Stimulated activated naive CD8-positive, alpha-beta T cell treated with anti-CD3 and anti-CD28 coated beads, Interleukin-15, amount 100 ng/mL, for 72 hours (primary cell): Measurements from ENCODE around the gene PHF3.

Experiments
- ATAC-seq: fragments of 150-1000 bp; cut with Tn5 transposase; 2 replicates; pipeline ENCODE4 v1.10.0; 2021; ENCODE audit warnings: mild to moderate bottlenecking, moderate library complexity
- DNase-seq, 2 donors: peaks; one replicate each; pipeline ENCODE4 v3.0.0; 2021 to 2022
- H3K27ac Mint-ChIP-seq, 2 donors: one replicate each; pipeline ENCODE4 v1.8.0; 2022; ENCODE audit warnings: mild to moderate bottlenecking in 2 of 2, mixed read lengths in 2 of 2, moderate library complexity in 2 of 2
- H3K27me3 Mint-ChIP-seq: one replicate; pipeline ENCODE4 v1.8.0; 2022; ENCODE audit warnings: mixed read lengths
- H3K4me1 Mint-ChIP-seq: one replicate; pipeline ENCODE4 v1.8.0; 2022; ENCODE audit warnings: mild to moderate bottlenecking, mixed read lengths
- H3K4me3 Mint-ChIP-seq, 2 donors: one replicate each; pipeline ENCODE4 v1.8.0; 2022; ENCODE audit warnings: mild to moderate bottlenecking in 2 of 2, mixed read lengths in 2 of 2, moderate library complexity in 1 of 2
- H3K9me3 Mint-ChIP-seq, 2 donors: one replicate each; pipeline ENCODE4 v1.8.0; 2022; ENCODE audit warnings: mixed read lengths in 2 of 2

Gene PHF3

GRCh38 chr6:63674635-63675034 lies 39.0 kb downstream of the PHF3 start:
- ATAC-seq, result no peak
- Mint-ChIP-seq H3K9me3 (no peaks in the 10 kb centered on the region), H3K27me3 (no peaks in the 10 kb centered on the region), H3K4me1 (peaks cover 11% of the 10 kb centered on the region), H3K4me3 (no peak overlapping the region), H3K27ac (no peak overlapping the region)
- no peak for DNase-seq

DNA sequence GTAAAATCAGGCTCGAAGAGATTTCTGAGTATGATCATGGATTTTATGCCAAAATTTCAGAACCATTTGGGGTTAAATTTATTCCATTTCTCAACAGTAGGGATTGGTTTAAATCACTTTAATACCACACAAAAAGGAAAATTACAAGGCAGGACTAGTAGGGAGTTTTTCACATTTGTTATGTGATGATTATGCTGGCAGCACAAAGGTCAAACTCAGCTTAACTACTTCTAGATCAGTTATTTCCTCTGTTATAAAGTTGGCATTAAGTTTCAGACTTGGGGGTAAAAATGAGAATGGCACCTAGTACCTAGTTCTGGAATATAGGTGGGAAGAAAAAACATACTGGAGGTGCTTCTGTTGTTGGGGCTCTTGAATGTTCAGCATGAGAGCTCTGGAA lies 39.5 kb downstream of the PHF3 start:
- H3K4me1 Mint-ChIP-seq, result peaks cover 11% of the 10 kb centered on the region
- H3K27me3 Mint-ChIP-seq, result no peaks in the 10 kb centered on the region
- no peak overlapping the region for H3K27ac Mint-ChIP-seq
- no peak overlapping the region for H3K4me3 Mint-ChIP-seq
- no peak for ATAC-seq
- no peak for DNase-seq
- H3K9me3 Mint-ChIP-seq, result no peaks in the 10 kb centered on the region

GRCh38 chr6:63676412-63677114 lies 41.0 kb downstream of the PHF3 start:
- ATAC-seq (no peak), DNase-seq (no peak)
- no peaks in the 10 kb centered on the region for H3K9me3 Mint-ChIP-seq
- H3K27ac Mint-ChIP-seq, result no peak overlapping the region
- no peaks in the 10 kb centered on the region for H3K27me3 Mint-ChIP-seq
- H3K4me3 Mint-ChIP-seq, result no peak overlapping the region
- peaks cover 23% of the 10 kb centered on the region for H3K4me1 Mint-ChIP-seq

GRCh38 chr6:63677282-63677681 lies 41.7 kb downstream of the PHF3 start:
- peaks cover 24% of the 10 kb centered on the region for H3K4me1 Mint-ChIP-seq
- no peaks in the 10 kb centered on the region for H3K27me3 Mint-ChIP-seq
- no peak overlapping the region for H3K4me3 Mint-ChIP-seq
- DNase-seq (no peak), ATAC-seq (no peak)
- no peak overlapping the region for H3K27ac Mint-ChIP-seq
- H3K9me3 Mint-ChIP-seq, result no peaks in the 10 kb centered on the region

DNA sequence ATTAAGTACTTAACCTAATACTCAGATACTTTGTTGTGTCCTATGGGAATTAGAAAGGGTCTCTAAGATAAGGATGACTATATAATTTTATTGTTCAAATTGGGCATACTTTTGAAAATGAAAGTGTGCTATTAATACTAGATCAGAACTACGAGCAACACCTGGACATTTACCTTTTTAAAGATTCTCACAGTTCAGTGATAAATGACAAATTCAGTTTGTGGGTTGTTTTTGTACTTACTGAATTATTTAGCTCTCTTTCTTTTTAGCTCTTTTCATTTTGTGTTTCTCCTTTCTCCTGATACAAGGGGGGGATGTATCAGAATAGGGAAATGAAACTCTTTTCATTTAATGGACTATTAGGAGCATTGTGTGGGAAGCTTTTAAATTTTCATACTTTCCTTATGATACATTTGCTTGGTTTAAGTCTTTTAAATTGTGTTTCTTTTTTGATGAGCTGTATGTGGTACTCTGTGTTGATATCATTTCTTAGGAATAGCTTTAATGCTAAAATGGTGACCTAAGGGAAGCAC lies 47.5 kb downstream of the PHF3 start:
- no peak for DNase-seq
- Mint-ChIP-seq H3K27ac (no peak overlapping the region), H3K4me1 (peaks cover 33% of the 10 kb centered on the region), H3K9me3 (no peaks in the 10 kb centered on the region), H3K27me3 (no peaks in the 10 kb centered on the region), H3K4me3 (no peak overlapping the region)
- no peak for ATAC-seq

GRCh38 chr6:63685446-63686379 lies 50.1 kb downstream of the PHF3 start:
- Mint-ChIP-seq H3K27me3 (no peaks in the 10 kb centered on the region), H3K9me3 (no peaks in the 10 kb centered on the region), H3K4me1 (peaks cover 24% of the 10 kb centered on the region), H3K4me3 (no peak overlapping the region), H3K27ac (peak overlapping the region; percentile 9 to 30)
- no peak for DNase-seq
- ATAC-seq, result no peak

- Mint-ChIP-seq H3K4me3 (no peak overlapping the region), H3K4me1 (peaks cover 9% of the 10 kb centered on the region), H3K27ac (no peak overlapping the region), H3K9me3 (no peaks in the 10 kb centered on the region), H3K27me3 (no peaks in the 10 kb centered on the region)
- ATAC-seq (no peak), DNase-seq (no peak)
These were observed 53.8 kb downstream of the PHF3 start for GRCh38 chr6:63689421-63689820.

GRCh38 chr6:63690221-63690620 lies 54.6 kb downstream of the PHF3 start:
- ATAC-seq (no peak), DNase-seq (no peak)
- Mint-ChIP-seq H3K4me3 (no peak overlapping the region), H3K27me3 (no peaks in the 10 kb centered on the region), H3K4me1 (peaks cover 8% of the 10 kb centered on the region), H3K27ac (no peak overlapping the region), H3K9me3 (no peaks in the 10 kb centered on the region)

- DNase-seq, result no peak
- Mint-ChIP-seq H3K27ac (peak overlapping the region in 1 of 2 donors; percentile 63), H3K4me3 (no peak overlapping the region), H3K4me1 (peaks cover 14% of the 10 kb centered on the region), H3K27me3 (no peaks in the 10 kb centered on the region), H3K9me3 (no peaks in the 10 kb centered on the region)
- ATAC-seq, result no peak
These were observed 70.1 kb downstream of the PHF3 start for GRCh38 chr6:63705707-63706106.

GRCh38 chr6:63706630-63707029 lies 71.0 kb downstream of the PHF3 start:
- no peak overlapping the region for H3K27ac Mint-ChIP-seq
- H3K4me1 Mint-ChIP-seq, result peaks cover 14% of the 10 kb centered on the region
- ATAC-seq (no peak), DNase-seq (no peak)
- no peaks in the 10 kb centered on the region for H3K27me3 Mint-ChIP-seq
- no peak overlapping the region for H3K4me3 Mint-ChIP-seq
- H3K9me3 Mint-ChIP-seq, result no peaks in the 10 kb centered on the region

GRCh38 chr6:63708631-63709030 lies 73.0 kb downstream of the PHF3 start:
- DNase-seq (no peak), ATAC-seq (no peak)
- H3K27ac Mint-ChIP-seq, result no peak overlapping the region
- H3K4me1 Mint-ChIP-seq, result peaks cover 21% of the 10 kb centered on the region
- H3K27me3 Mint-ChIP-seq, result no peaks in the 10 kb centered on the region
- H3K4me3 Mint-ChIP-seq, result no peak overlapping the region
- H3K9me3 Mint-ChIP-seq, result no peaks in the 10 kb centered on the region

- H3K4me1 Mint-ChIP-seq, result peaks cover 21% of the 10 kb centered on the region
- H3K4me3 Mint-ChIP-seq, result no peak overlapping the region
- H3K27ac Mint-ChIP-seq, result no peak overlapping the region
- ATAC-seq (no peak), DNase-seq (no peak)
- H3K27me3 Mint-ChIP-seq, result no peaks in the 10 kb centered on the region
- no peaks in the 10 kb centered on the region for H3K9me3 Mint-ChIP-seq
These were observed 73.5 kb downstream of the PHF3 start for GRCh38 chr6:63709148-63709547.

- H3K4me3 Mint-ChIP-seq, result no peak overlapping the region
- H3K4me1 Mint-ChIP-seq, result peaks cover 7% of the 10 kb centered on the region
- H3K27me3 Mint-ChIP-seq, result no peaks in the 10 kb centered on the region
- ATAC-seq (no peak), DNase-seq (no peak)
- no peaks in the 10 kb centered on the region for H3K9me3 Mint-ChIP-seq
- H3K27ac Mint-ChIP-seq, result peak overlapping the region in 1 of 2 donors; percentile 63
These were observed 77.7 kb downstream of the PHF3 start for GRCh38 chr6:63713332-63713731.

DNA sequence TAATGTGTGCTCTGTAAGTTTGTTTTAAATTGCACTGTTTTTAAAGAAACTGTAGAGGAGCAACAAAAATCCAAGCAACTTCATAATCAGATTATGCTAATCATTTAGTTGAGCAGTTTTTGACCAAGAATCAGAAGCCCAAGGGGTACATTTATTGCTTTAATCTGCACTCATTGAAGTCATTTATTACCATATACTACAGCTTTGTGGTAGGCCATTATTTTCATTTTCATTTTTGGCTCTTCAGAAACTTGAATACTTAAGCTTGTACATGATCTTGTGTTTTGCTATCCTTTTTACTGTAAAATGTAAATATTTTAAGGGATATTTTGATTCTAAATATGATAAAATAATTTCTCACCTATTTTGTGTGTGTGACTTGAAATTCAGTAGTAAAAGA lies 78.5 kb downstream of the PHF3 start:
- Mint-ChIP-seq H3K4me3 (no peak overlapping the region), H3K27me3 (no peaks in the 10 kb centered on the region), H3K4me1 (peaks cover 7% of the 10 kb centered on the region), H3K27ac (no peak overlapping the region), H3K9me3 (no peaks in the 10 kb centered on the region)
- no peak for DNase-seq
- ATAC-seq, result peak; percentile 53

DNA sequence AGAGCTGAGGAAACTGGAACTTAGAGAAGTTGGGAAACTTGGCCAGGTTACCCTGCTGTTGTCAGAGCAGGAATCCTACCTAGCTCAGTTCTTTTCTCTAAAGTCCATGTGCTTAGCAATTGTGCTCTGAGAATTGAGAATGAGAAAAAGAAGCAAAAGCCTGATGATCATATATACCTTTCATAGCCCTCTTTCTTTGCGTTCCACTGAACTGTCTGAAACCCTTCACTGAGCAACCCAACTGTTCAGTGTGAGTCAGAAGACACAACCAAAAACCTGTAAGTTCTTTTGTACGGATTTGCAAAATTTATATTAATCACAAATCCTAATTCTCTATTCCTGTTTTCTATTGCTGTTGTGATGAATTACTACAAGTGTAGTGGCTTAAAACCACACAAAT lies 80.6 kb downstream of the PHF3 start:
- Mint-ChIP-seq H3K9me3 (no peaks in the 10 kb centered on the region), H3K27ac (no peak overlapping the region), H3K27me3 (no peaks in the 10 kb centered on the region), H3K4me3 (no peak overlapping the region), H3K4me1 (peaks cover 7% of the 10 kb centered on the region)
- ATAC-seq (no peak), DNase-seq (no peak)

DNA sequence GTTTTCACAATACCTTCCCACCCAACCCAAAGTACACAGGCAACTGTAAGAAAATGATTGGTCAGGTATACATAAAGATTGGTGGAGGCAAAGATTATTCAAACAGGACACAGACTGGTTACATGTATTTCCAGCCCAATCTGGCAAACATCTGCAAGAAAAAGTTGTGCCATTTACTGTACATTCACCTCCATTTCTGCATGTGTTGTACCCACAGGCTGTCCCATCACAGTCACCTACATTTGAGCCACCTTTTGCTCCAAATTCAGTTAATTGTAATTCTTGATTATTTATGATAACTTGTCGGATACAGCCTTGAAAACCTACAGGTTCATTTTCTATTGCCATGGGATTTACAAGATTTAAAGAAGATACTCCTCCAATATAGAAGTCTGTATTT lies 85.6 kb downstream of the PHF3 start:
- no peak overlapping the region for H3K27ac Mint-ChIP-seq
- no peaks in the 10 kb centered on the region for H3K4me1 Mint-ChIP-seq
- ATAC-seq, result no peak

More for the DNA sequence above, 85.6 kb downstream of the PHF3 start:
- Mint-ChIP-seq H3K9me3 (no peaks in the 10 kb centered on the region), H3K4me3 (no peak overlapping the region), H3K27me3 (no peaks in the 10 kb centered on the region)
- DNase-seq, result no peak
